ENCODE data around the gene SEPTIN7.
"Not testable (repeated sequence)": the region's sequence is repeated elsewhere in the genome, so short reads cannot be mapped to it uniquely, and the experiment has no call there.

The SEPTIN7 gene

DNA sequence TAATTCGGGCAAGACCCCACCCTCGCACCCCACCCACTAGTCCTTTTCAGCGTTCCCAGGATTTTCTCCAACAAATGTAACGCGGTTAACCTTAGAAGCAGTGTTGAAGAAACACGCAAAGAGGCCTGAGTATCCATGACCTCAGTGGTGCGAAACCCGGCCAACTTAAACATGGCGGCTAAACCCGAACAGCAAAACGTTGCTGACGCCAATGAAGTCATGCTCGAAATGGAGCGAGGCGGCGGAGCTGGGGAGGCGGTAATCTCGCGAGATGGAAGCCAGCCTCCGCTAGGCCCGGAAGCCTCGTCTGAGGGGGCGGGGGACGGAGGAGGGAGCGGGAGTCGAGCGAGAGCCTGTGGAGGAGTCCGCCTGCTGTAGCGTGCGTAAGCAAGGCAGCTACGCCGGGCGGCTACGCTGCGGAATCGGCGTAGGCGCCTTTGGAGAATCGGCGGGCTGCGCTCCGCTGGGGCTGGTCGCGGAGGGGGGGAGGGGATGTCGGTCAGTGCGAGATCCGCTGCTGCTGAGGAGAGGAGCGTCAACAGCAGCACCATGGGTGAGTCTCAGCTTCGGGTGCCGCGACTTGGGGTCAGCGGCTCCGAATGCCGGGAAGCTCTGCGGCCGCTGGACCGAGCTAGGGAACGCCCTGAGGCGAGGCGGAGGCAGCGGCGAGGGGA lies at the start of gene SEPTIN7:
SEPTIN7 (plus strand) TSS at position 340 of the 674 bp plus-strand sequence; CDS start at position 493, 153 bp downstream.
- peak; percentile 100 for DNase-seq

DNA sequence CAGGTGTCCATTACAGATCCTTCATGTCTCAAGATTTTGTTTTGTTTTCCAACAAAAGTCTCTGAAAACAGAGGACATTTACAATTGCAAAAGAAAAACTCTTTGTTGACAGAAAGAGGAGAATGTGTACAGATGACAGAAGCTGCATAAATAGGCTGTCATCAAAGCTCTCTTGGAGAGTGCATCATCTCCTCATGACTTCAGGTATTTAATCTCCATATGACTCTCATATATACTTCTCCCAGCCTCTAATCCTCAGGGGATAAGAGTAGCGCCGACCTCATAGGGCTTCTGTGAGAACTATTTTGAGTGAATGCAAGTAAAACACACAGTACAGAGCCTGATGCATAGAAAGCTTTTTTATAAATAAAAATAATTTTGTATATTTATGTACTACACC lies 48.1 kb upstream of the SEPTIN7 start:
- no peak for DNase-seq

DNA sequence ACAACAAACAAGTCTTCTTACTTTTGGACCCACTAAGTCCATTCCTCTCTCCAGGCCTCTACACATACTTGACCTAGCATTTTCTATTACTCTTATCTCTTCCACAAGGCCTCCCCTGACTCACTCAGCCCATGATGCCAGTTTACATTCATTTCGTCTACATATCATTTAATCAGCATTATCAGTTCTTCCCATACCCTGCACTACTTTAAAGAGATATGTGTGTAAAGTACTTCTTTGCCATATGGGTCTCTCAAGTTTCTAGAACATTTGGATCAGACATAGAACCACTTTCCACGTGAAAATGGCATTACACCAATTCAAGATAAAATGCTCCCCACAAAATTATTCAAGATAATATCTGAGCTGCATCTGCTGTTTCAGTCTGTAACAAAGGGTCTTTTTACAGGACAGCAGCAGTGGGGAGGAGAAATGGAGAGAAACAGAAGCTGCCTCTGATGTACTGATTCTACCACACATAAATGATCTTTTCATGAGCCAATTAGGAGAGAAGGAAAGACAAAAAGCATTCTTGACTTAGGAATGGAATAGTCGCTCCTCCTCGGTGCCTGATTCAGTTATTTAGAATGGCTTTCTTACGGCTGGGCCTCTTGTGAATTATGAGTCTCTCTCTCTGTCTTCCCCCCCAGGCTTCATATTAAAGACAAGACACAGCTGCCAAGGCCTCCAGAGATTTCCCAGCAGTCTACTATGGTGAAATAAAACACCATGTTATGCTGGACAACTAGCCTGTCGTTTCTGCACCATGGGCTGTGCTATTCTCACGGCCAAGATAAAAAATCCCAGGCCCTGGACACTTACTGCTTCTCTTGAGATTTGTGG lies 46.9 kb upstream of the SEPTIN7 start:
- no peak for DNase-seq

DNA sequence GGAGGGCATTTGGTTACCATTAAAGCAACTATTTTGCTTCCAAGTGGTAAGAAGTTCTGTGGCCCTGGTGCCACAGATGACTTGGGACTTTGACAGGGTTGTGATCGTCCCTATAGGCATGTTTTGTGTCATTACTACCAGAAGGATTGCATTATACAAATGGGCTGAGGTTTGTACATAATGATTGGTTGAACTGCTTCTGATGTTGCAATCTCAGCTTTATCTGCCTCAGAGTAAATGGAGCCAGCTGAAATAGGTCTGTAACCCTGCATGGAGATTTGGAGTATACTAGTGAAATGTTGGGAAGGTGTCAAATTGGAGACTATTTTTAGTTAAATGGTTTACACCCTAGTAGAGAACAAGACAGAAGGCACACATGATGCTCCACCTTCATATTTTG lies 46.1 kb upstream of the SEPTIN7 start:
- no peak for DNase-seq

DNA sequence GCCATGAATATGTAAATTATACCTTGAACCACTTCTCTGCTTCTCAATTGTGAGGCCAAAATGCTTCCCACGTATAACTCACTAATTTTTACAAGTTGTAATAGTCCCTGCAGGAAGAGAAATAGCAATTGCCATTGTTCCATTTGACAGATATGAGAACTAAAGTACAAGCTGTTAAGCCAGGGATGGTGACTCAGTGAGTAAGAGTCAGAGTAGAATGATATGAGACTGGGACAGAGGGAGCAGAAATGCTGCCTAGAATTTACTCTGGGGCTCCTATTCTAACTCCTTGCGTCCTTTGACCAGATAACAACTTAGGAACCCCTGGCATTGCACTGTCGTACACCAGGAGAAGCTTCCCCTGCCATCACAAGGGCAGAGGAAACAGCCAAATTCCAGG lies 45.1 kb upstream of the SEPTIN7 start:
- DNase-seq: no peak

DNA sequence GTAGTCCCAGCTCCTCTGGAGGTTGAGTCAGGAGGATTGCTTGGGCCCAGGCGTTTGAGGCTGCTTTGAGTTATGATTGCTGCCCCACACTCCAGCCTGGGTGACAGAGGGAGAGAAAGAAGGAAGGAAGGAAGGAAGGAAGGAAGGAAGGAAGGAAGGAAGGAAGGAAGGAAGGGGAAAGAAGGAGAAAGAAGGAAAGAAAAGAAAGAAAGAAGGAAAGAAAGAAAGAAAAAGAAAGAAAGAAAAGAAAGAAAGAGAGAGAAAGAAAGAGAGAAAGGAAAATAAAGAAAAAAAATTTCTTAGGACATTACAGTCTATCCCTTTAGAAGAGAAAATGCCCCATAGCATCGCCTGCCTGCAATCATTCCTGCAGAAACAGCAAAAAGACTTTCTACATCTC lies 44.4 kb upstream of the SEPTIN7 start:
- not testable (repeated sequence) for DNase-seq

DNA sequence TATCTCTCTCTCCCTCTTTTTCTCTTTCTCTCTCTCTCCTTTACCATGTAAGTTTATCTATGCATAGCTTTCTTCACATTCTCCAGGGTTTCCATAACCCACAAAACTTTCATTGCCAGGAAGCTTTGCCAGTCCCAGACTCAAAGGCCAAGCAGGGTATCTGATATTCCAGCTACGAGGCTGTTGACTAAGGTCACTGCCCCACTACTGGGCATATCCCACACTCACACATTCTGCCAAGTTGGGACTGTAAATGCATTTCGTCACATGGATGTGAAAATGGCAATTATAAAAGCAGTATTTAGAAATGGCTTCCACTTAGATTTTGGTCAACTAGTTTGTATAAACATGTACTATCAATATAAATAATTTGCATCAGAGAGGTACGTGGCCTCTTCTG lies 43.3 kb upstream of the SEPTIN7 start:
- no peak for DNase-seq

DNA sequence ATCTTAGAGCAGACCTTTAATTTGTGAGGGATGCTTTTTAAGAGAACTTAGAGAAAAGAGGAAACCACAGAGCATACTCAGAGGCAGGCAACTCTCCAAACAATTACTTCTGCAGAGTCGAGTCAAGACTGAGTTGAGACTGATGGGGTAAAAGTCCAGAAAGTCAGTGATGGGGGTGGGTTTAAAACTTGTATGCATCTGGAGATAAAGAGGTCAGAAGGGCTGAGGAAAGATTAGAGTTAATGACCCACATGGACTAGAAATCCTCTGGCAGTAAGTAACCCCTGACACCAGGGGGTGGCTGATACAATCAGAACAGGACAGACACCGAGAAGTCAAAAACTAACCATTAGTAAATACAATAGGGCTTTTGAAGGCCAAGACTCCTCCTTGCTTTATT lies 42.4 kb upstream of the SEPTIN7 start:
- no peak for DNase-seq

DNA sequence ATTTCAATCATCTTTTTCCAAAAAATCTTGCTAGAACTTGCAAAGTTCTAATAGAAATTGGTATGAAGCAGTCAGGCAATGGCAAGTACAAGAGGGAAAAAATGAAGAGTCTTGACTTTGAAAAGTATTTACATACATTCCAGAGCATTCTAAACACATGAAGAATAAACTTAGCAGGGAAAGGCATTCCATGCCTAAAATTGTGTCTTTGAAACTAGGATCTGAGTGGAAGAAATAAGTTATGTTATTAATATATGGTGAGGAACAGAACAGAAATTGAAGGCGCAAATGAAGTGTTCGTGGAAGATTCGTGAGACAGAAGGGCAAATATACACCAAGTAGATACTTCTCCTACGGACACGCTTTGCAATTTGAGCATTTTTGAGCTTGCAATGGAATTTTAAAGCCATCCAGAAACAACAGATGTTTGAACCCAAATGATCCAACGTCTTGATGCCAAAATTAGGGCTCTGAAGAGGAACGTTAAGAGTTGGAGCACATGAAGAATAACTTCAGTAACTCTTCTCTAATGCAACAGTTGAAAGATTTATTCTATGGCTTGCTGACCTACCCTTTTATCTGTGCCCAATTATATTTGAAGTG lies 40.6 kb upstream of the SEPTIN7 start:
- no peak for DNase-seq

DNA sequence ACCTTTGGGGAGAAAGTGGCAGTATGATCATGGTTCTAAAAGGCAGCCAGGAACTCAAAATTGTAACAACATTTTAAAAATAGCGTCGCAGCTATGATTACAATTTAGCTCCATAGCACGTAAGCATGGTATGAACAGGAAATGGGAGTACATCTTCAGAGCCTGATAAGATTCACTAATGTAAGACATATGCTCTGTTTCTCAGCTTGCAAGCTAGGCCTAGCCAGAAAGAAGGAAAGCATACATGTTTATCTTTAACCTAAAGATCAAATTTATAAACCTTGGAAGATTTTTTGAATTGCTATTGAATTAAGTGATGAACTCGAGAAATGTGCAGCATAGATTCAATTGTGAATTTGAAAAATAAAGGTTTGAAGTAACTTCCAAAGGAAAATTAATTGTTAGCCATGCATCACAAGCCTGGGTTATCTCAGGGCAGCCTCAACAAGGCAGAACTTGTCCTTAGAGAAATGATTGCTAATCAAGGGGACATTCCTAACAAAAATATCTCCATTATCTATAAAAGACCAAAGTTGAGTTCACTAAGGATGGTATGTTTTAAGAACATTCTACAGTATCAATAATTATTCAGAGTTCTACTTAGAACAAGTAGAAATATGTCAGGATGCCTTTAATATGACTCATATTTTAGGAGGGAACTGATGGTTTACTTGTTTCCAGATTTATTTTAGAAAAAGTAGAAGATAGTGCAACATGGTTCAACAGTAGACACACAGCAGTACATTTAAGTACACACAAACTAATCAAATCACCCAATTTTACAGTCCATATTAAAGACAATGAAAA lies 38.8 kb upstream of the SEPTIN7 start:
- no peak for DNase-seq

DNA sequence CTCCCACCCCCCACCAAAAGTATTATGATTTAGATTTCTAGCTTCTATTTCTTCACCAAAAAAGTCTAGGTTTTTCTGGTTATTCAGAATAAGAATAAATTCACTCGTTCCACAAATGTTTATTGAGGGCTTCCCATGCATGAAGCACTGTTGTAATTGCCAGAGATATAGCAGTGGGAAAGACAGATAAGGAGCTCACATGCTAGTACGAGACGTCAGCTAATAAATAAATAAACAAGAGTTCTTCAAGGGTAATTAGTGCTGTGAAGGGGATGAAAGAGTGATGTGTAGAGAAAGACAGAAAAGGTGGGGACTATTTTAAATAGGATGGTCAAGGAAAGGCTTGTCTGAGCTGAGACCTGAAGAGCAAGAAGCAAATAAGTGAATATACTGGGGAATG lies 38.1 kb upstream of the SEPTIN7 start:
- no peak for DNase-seq

DNA sequence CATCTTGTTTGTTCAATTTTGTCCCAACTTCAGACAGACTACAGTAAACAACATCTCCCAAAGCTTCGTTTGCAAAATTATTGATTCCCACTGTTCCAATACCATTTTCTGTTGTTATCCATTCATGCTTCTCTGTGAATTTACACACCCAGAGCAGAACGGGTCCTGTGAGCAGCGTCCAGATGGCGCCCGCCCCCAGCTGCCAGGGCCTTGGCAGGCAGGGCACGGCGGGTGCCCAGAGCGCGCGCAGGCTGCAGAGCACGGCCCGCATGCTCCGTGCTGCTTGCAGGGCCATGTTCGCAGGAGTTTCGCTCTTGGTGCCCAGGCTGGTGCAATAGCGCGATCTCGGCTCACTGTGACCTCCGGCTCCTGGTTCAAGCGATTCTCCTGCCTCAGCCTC lies 32.5 kb upstream of the SEPTIN7 start:
- DNase-seq: no peak

DNA sequence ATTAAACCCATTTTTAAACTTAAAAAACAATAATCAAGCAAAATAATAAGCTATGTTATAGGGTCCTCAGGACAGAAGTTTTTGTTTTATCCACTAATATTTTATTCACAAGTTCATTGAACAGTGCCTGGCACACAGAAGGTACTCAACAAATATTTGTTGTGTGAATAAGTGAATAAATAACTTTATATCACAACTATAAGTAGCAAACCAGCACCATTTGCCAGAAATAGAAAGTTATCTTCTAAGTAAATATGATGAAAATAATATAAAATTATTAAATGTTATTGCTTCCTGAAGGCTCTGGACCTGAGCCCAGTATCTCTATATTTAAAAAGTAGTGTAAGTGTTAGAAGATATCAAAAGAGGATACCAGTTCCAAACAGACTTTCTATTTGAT lies 29.1 kb upstream of the SEPTIN7 start:
- no peak for DNase-seq

DNA sequence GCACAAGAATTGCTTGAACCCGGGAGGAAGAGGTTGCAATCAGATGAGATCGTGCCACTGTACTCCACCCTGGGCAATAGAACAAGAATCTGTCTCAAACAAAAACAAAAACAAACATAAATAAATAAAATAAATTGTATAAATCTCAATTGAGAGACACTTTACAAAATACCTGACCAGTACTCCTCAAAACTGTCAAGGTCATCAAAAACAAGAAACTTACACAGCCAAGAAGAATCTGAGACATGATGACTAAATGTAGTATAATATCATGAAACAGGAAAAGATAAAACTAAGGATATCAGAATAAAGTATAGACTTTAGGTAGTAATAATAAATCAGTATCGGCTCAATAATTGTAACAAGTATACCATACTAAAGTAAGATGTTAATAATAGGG lies 26.9 kb upstream of the SEPTIN7 start:
- DNase-seq: no peak

DNA sequence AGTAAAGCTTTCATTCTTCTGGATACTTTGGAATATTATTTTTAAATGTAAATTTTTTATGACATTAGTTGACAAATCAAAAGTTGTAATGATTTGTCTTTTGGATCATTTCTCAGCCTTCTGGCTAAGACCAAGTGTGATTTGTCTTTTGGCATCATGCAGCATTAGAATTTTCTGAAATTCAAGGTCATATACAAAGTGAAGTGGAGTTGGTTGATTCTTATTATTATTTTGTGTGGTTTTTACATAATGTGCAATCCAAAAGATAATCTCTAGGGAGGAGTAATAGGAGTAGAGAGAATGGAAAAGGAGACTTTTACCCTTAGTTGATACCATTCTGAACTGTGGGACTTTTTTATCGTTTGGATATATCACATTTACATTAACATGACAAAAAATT lies 24.2 kb upstream of the SEPTIN7 start:
- no peak for DNase-seq

DNA sequence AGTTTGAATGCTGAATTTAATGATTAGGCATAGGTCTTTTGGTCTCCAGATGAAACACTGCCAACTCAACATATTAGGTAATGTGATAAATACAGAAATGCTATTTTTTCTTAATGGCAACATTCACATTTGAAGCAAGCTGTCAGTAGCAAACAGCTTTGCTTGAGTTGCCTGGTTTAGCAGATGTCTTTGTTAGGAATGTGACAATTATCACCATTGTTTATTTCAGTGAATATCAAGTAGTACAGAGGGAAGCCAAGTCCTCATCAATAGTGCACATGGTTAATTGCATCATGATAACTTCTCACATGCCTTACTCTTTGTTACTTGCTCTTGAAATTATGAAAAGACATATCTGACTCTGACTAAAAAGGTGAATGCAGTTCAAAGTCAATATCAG lies 23.7 kb upstream of the SEPTIN7 start:
- no peak for DNase-seq

DNA sequence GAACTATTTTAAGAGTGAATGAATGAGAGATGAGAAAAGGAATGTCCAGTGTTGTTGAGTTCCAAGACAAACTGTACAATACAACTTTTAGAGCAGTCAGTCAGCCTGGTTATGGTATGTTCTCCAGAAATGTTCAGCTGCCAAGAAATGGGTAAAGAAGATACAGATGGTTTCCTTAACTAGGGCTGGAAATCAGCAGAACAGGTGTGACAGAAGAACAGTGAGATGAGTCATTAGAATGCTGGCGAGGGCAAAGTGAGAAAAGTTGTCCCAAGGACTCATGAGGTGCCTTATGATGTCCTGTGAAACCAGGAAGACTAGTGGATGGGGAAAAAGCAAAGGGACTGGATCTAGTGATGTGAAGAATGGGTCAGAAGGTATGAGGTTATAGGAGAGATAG lies 20.8 kb upstream of the SEPTIN7 start:
- no peak for DNase-seq

DNA sequence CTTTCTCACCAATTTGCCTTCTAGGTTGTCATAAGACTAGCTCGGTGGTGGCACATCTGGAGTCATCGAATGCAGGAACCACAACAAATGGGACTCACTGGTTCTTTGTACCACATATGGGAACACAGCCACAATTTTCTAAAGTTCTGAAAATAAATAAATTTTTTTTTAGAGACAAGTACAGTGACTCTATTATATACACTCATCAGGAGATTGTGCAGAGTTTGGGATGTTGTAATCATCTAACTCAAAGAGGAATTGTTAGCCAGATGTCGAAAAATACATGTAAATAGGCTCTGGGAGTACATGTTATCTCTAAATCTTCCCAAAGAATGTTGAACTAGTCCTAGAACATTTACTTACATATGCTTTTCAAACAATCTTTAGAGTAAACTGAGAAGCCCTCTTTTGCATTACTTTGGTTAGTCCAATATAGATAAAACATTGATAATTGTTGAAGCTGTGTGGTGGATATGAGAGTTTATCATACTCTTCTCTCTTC lies 19.6 kb upstream of the SEPTIN7 start:
- no peak for DNase-seq

DNA sequence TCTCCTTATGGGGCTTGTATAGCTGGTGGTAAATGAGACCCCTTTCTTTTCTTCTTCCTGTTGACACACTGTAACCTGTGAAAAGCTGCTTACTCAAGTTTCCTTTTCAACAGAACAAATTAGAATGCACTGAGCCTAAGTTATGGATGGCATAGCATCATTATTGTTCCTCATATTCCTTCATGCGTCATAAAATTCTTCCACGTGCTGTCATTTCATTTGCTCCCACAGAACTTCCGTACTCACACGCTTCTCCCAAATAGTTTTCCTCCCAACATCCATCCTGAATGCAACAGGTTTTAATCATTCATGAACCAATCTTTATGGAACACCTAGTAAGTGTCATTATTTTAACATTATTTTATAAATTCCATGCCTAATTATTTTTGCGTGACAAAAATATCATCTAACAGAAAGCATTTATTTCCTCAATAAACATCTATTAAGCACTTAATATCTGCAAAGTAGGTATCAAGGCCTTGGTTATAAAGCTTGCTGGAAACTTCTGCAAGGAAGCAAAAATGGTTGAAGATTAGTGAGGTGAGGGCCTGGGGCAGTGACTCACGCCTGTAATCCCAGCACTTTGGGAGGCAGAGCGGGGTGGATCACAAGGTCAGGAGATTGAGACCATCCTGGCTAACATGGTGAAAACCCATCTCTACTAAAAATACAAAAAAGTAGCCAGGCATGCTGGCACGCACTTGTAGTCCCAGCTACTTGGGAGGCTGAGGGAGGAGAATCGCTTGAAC lies 18.9 kb upstream of the SEPTIN7 start:
- no peak for DNase-seq

DNA sequence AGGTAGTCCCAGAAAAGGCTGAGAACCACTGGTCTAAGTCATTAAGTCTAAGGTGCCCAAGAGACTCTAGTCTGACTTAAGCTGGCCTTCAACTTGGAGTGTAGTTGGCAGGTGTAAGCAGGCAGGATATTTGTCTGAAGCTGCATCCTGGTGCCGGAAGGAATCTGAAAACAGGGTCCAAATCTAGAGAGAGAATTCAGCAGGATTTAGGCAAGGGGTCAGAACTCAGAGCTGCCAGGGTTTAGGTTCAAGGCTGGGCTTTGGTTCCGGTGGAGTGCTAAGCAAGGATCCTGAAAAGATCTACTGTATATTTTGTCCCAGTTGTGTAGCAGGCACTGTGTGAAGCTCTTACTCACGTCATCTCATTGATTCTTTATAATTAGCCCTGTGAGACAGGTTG lies 16.5 kb upstream of the SEPTIN7 start:
- DNase-seq: no peak

DNA sequence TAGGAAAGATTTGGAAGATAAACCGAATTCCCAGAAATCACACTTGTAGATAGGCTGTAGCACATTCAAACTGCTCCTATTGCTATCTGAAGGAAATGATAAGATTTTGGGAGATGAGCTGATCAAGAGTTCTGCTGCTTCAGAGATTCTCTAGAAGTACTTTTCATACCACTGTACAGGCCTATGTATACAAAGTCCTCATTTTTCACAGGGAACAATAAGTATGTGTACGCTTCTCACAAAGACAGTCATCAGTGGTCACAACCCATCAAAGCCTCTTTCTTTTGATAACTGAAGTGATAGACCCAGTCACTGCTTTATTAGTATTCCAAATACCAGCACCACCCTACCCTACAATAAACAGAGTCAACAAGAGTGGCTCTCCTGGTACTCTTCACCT lies 15.6 kb upstream of the SEPTIN7 start:
- DNase-seq: no peak

DNA sequence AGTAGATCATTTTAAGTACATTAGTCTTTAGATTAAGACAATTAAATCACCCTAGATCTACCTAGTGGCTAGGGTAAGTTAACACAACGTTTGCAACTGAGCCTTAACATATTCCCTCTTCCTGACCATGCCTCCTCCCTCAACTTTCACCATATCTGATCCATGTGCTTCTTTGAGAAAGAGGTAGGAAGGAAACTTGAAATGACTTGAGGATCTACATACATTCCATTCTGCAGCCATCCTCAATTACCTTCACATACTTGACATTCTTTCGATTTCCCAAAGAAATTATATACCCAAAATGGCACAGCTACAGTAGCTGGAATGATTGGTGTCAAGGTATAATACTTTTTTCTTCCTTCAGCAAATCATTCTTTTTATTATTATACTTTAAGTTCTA lies 12.9 kb upstream of the SEPTIN7 start:
- DNase-seq: no peak

Data from activated CD8-positive, alpha-beta memory T cell treated with anti-CD3 and anti-CD28 coated beads, Interleukin-2, amount 50 U/mL, for 48 hours (primary cell).